Mesendoderm (in vitro differentiated cells): ENCODE results near the gene PCBP1.
"Not testable (repeated sequence)": the region's sequence is repeated elsewhere in the genome, so short reads cannot be mapped to it uniquely, and the experiment has no call there.

Source experiments
- DNase-seq: peaks from one replicate; pipeline ENCODE4 v3.0.0; 2013
- H2AK5ac ChIP-seq: 2 replicates; pipeline ENCODE4 v1.6.1; 2013; ENCODE audit warnings: low read length, inconsistent platforms
- H2BK120ac ChIP-seq: 2 replicates; pipeline ENCODE4 v1.6.1; 2013; ENCODE audit warnings: low read depth, mild to moderate bottlenecking, low read length, moderate library complexity, mixed read lengths
- H2BK15ac ChIP-seq: replicated peaks from 2 replicates; pipeline ENCODE4 v1.6.1; 2013; ENCODE audit warnings: low read depth, mild to moderate bottlenecking, moderate library complexity
- H2BK5ac ChIP-seq: 2 replicates; pipeline ENCODE4 v1.6.1; 2013; ENCODE audit warnings: low read length, inconsistent platforms
- H3K18ac ChIP-seq: 2 replicates; pipeline ENCODE4 v1.6.1; 2013; ENCODE audit warnings: mild to moderate bottlenecking, low read length, mixed read lengths
- H3K23ac ChIP-seq: one replicate; pipeline ENCODE4 v1.6.1; 2013; ENCODE audit warnings: low read length
- H3K27ac ChIP-seq: 2 replicates; pipeline ENCODE4 v1.5.1; 2013; ENCODE audit warnings: low read depth, mild to moderate bottlenecking, inconsistent platforms, low read length, moderate library complexity
- H3K27me3 ChIP-seq: 2 replicates; pipeline ENCODE4 v1.6.1; 2013; ENCODE audit warnings: low read length, control low read depth, mild to moderate bottlenecking, inconsistent platforms; ENCODE audit not compliant: insufficient read depth, poor library complexity
- H3K36me3 ChIP-seq: 2 replicates; pipeline ENCODE4 v1.6.1; 2013; ENCODE audit warnings: low read length, inconsistent platforms; ENCODE audit not compliant: control insufficient read depth, insufficient read depth
- H3K4ac ChIP-seq: one replicate; pipeline ENCODE4 v1.6.1; 2013; ENCODE audit warnings: low read depth, mild to moderate bottlenecking, low read length, moderate library complexity
- H3K4me1 ChIP-seq: 2 replicates; pipeline ENCODE4 v1.6.1; 2013; ENCODE audit warnings: low read depth, low read length, inconsistent platforms; ENCODE audit not compliant: control insufficient read depth
- H3K4me2 ChIP-seq: 2 replicates; pipeline ENCODE4 v1.6.1; 2013; ENCODE audit warnings: low read length
- H3K4me3 ChIP-seq: 2 replicates; pipeline ENCODE4 v1.5.1; 2013; ENCODE audit warnings: mild to moderate bottlenecking, low read length
- H3K56ac ChIP-seq: one replicate; pipeline ENCODE4 v1.6.1; 2013; ENCODE audit warnings: low read length
- H3K79me1 ChIP-seq: 2 replicates; pipeline ENCODE4 v1.6.1; 2013; ENCODE audit warnings: low read length, inconsistent platforms
- H3K79me2 ChIP-seq: 2 replicates; pipeline ENCODE4 v1.6.1; 2013; ENCODE audit warnings: mild to moderate bottlenecking, low read length; ENCODE audit not compliant: control insufficient read depth, insufficient read depth
- H3K9ac ChIP-seq: 2 replicates; pipeline ENCODE4 v1.6.1; 2013; ENCODE audit warnings: low read length, inconsistent platforms
- H4K5ac ChIP-seq: one replicate; pipeline ENCODE4 v1.6.1; 2013; ENCODE audit warnings: low read length
- H4K8ac ChIP-seq: one replicate; pipeline ENCODE4 v1.6.1; 2013; ENCODE audit warnings: low read depth, mild to moderate bottlenecking, control low read depth, low read length, moderate library complexity
- WGBS: extraction: QIAGEN DNeasy Blood & Tissue Kit; methylation state at CpG from one replicate; pipeline ENCODE4 v1.1.7; 2013; ENCODE audit warnings: low lambda C conversion rate, missing lambda C conversion rate; ENCODE audit not compliant: insufficient coverage; ENCODE audit errors: extremely low coverage; 5-methylcytosine and 5-hydroxymethylcytosine counted together

The PCBP1 gene

DNA sequence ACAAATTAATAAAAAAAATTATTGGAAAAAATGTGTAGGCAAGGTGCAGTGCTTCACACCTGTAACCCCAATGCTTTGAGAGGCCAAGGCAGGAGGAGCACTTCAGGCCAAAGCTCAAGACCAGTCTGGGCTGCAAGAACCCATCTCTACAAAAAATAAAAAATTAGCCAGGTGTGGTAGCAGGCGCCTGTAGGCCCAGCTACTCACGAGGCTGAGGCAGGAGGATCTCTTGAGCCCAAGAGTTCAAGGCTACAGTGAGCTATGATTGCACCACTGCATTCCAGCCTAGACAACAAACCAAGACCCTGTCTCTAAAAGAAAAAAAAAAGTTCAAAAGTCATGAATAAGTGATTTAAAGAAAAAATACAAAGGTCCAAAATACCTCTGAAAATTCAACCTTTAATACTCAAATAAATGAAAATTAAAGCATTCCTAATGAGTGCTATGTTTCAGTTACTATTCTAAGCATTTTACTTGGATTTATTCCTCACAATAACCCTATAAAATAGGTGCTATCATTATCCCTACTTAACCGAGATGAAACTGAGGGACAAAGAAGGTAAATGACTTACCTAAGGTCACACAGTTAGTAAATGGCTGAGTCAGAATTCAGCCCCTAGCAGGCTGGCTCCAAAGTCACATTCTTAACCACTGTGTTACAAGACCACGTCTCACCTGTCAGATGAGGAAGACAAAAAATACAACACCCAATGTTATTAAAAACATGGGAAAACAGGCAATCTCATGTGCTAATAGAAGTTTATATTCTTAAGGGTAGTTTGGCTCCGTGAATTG is 36.4 kb upstream of the PCBP1 start:
- no peak overlapping the region for H2AK5ac ChIP-seq
- no peaks in the 10 kb centered on the region for H3K79me2 ChIP-seq
- WGBS, result no CpG with 5 or more reads among the region's 5 CpGs
- H3K18ac ChIP-seq, result no peak overlapping the region
- no peak overlapping the region for H3K23ac ChIP-seq
- no peak overlapping the region for H2BK15ac ChIP-seq
- H3K4me2 ChIP-seq, result no peak overlapping the region
- no peak overlapping the region for H3K4me3 ChIP-seq
- DNase-seq, result no peak
- no peak overlapping the region for H3K4ac ChIP-seq
- no peak overlapping the region for H2BK5ac ChIP-seq
- no peak overlapping the region for H3K27ac ChIP-seq
- H3K27me3 ChIP-seq, result no peaks in the 10 kb centered on the region
- H3K4me1 ChIP-seq, result no peaks in the 10 kb centered on the region
- H2BK120ac ChIP-seq, result no peak overlapping the region
- H3K36me3 ChIP-seq, result peaks cover 5% of the 10 kb centered on the region
- no peak overlapping the region for H3K56ac ChIP-seq
- no peak overlapping the region for H4K5ac ChIP-seq
- no peak overlapping the region for H3K9ac ChIP-seq
- H3K79me1 ChIP-seq, result no peaks in the 10 kb centered on the region
- H4K8ac ChIP-seq, result no peak overlapping the region

DNA sequence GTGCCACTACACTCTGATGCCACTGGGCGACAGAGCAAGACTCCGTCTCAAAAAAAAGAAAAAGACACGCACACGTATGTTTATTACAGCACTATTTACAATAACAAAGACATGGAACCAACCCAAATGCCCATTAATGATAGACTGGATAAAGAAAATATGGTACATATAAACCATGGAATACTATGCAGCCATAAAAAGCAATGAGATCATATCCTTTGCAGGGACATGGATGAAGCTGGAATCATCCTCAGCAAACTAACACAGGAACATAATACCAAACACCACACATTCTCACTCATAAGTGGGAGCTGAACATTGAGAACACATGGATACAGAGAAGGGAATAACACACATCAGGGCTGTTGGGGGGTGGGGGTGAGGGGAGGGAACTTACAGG is 32.0 kb upstream of the PCBP1 start:
- H3K4ac ChIP-seq, H3K9ac ChIP-seq, H3K79me2 ChIP-seq, H4K8ac ChIP-seq, H3K18ac ChIP-seq, H4K5ac ChIP-seq, DNase-seq, H2BK5ac ChIP-seq, H3K56ac ChIP-seq, H3K27ac ChIP-seq, H3K79me1 ChIP-seq, H3K27me3 ChIP-seq, H2BK120ac ChIP-seq, H3K23ac ChIP-seq, H2BK15ac ChIP-seq, H3K4me3 ChIP-seq, H3K36me3 ChIP-seq, H3K4me2 ChIP-seq, H2AK5ac ChIP-seq, H3K4me1 ChIP-seq: not testable (repeated sequence)
- WGBS, result no CpG with 5 or more reads among the region's 4 CpGs

DNA sequence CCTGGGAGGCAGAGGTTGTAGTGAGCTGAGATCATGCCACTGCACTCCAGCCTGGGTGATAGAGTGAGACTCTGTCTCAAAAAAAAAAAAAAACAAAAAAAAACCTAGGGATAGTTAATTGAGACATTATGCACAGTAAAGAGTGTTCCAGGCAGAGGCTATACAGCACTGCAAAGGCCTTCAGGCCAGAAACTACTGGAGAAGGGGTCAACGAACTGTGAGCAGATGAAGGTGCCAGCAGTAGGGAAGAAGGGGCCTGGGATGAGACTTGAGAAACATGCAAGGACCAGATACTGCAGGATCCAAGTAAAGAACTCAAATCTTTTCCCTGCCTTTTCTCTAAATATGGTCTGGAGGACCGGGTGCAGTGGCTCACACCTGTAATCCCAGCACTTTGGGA is 26.0 kb upstream of the PCBP1 start:
- no peak overlapping the region for H2BK15ac ChIP-seq
- H3K23ac ChIP-seq, result no peak overlapping the region
- H3K4me3 ChIP-seq, result no peak overlapping the region
- H2AK5ac ChIP-seq, result no peak overlapping the region
- no peaks in the 10 kb centered on the region for H3K36me3 ChIP-seq
- no peak overlapping the region for H3K4me2 ChIP-seq
- H3K18ac ChIP-seq, result no peak overlapping the region
- H4K5ac ChIP-seq, result no peak overlapping the region
- no peak overlapping the region for H3K56ac ChIP-seq
- H2BK5ac ChIP-seq, result no peak overlapping the region
- H3K79me1 ChIP-seq, result no peaks in the 10 kb centered on the region
- H2BK120ac ChIP-seq, result no peak overlapping the region
- no peaks in the 10 kb centered on the region for H3K27me3 ChIP-seq
- H3K4me1 ChIP-seq, result no peaks in the 10 kb centered on the region
- H4K8ac ChIP-seq, result no peak overlapping the region
- no peaks in the 10 kb centered on the region for H3K79me2 ChIP-seq
- no peak for DNase-seq
- no peak overlapping the region for H3K9ac ChIP-seq
- no peak overlapping the region for H3K27ac ChIP-seq
- WGBS, result no CpG with 5 or more reads among the region's 2 CpGs
- H3K4ac ChIP-seq, result no peak overlapping the region

DNA sequence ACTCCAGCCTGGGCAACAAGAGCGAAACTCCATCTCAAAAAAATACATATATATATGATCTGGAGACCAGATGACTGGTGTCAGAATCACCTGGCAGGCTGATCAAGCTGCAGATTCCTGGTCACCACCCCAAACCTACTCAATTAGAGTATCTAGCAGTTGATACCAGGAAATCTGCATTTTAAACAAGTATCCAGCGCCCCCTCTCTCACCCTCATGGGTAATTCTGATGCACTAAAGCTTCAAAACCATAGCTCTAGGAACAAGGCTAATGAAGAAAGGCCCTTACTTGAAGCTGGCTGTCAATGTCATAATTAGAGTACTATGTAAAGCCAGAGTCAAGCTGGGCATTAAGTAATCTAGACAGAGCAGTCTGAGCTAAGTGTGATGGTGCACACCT is 25.0 kb upstream of the PCBP1 start:
- Histone ChIP-seq H3K4me2 (no peak overlapping the region), H3K4ac (no peak overlapping the region), H2BK5ac (no peak overlapping the region), H3K4me1 (no peaks in the 10 kb centered on the region), H2BK15ac (no peak overlapping the region), H3K18ac (no peak overlapping the region), H3K27me3 (no peaks in the 10 kb centered on the region), H2BK120ac (no peak overlapping the region), H3K27ac (no peak overlapping the region), H3K79me1 (no peaks in the 10 kb centered on the region), H3K23ac (no peak overlapping the region), H3K36me3 (no peaks in the 10 kb centered on the region), H3K56ac (no peak overlapping the region), H4K8ac (no peak overlapping the region), H3K79me2 (no peaks in the 10 kb centered on the region), H3K9ac (no peak overlapping the region), H4K5ac (no peak overlapping the region), H2AK5ac (no peak overlapping the region), H3K4me3 (no peak overlapping the region)
- no peak for DNase-seq
- no CpG with 5 or more reads among the region's 2 CpGs for WGBS

DNA sequence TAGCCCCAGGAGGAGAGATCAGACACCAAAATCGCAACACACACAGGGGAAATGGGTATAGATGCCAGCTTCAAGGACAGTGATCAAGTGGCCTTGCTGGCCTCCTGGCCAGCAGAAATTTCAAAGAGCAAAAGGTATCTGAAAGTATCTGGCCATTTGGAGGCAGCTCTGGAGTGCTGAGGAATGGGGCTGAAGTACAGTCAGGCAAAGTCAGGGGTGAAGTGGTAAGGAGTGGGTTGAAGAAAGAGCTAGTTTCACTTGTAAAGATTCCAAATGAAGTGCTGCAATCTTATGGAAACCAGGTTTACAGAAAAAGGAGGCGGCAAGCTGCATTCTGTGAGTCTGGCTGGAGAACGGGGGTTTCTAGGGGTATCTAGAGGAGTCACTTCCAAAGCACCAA is 19.2 kb upstream of the PCBP1 start:
- H3K27ac ChIP-seq, result no peak overlapping the region
- no CpG with 5 or more reads among the region's 3 CpGs for WGBS
- no peak overlapping the region for H2BK15ac ChIP-seq
- no peak overlapping the region for H3K23ac ChIP-seq
- DNase-seq, result no peak
- H3K4me1 ChIP-seq, result no peaks in the 10 kb centered on the region
- no peak overlapping the region for H2BK5ac ChIP-seq
- no peak overlapping the region for H3K4me2 ChIP-seq
- no peak overlapping the region for H3K9ac ChIP-seq
- H3K4me3 ChIP-seq, result no peak overlapping the region
- peaks cover 1% of the 10 kb centered on the region for H3K79me1 ChIP-seq
- H4K5ac ChIP-seq, result no peak overlapping the region
- H2BK120ac ChIP-seq, result no peak overlapping the region
- H3K18ac ChIP-seq, result no peak overlapping the region
- no peak overlapping the region for H4K8ac ChIP-seq
- no peaks in the 10 kb centered on the region for H3K36me3 ChIP-seq
- no peak overlapping the region for H3K56ac ChIP-seq
- H3K27me3 ChIP-seq, result no peaks in the 10 kb centered on the region
- no peak overlapping the region for H3K4ac ChIP-seq
- no peaks in the 10 kb centered on the region for H3K79me2 ChIP-seq
- H2AK5ac ChIP-seq, result no peak overlapping the region

DNA sequence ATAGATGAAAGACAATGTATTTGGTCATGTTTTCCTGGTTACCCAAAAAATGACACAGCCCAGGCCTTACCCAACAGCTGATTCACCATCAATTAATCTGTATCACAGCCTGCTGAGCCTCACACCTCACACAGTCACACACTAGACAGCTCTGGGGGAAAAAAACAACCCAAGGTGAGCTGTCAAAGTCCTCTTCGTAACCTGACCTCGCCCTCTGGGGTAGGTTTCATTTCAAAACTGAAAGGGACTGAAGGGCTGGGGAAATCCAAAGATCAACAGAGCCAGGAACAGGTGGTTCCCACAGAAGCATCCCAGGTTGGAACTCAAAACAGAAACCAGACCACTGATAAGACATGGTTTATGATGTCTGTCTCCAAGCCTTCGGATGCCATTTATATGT is 18.2 kb upstream of the PCBP1 start:
- no peak overlapping the region for H3K27ac ChIP-seq
- DNase-seq, result no peak
- no peak overlapping the region for H2BK120ac ChIP-seq
- H2AK5ac ChIP-seq, result no peak overlapping the region
- H3K79me2 ChIP-seq, result no peaks in the 10 kb centered on the region
- H3K4me1 ChIP-seq, result no peaks in the 10 kb centered on the region
- no peaks in the 10 kb centered on the region for H3K27me3 ChIP-seq
- no peak overlapping the region for H3K4me2 ChIP-seq
- H3K4ac ChIP-seq, result no peak overlapping the region
- no CpG with 5 or more reads among the region's 3 CpGs for WGBS
- no peak overlapping the region for H2BK15ac ChIP-seq
- H4K8ac ChIP-seq, result no peak overlapping the region
- H3K56ac ChIP-seq, result no peak overlapping the region
- no peak overlapping the region for H3K9ac ChIP-seq
- no peaks in the 10 kb centered on the region for H3K36me3 ChIP-seq
- no peak overlapping the region for H3K4me3 ChIP-seq
- no peak overlapping the region for H4K5ac ChIP-seq
- H3K23ac ChIP-seq, result no peak overlapping the region
- H2BK5ac ChIP-seq, result no peak overlapping the region
- peaks cover 1% of the 10 kb centered on the region for H3K79me1 ChIP-seq
- no peak overlapping the region for H3K18ac ChIP-seq
